HCT116 (cell line): ENCODE data around the gene MPIG6B.

Experiments used
- CTCF ChIP-seq, 3 experiments: fragments of 200-600 bp in 1 of 3; sonication (generic) in 1 of 3; IDR thresholded peaks in 2 of 3; conservative IDR thresholded peaks in 1 of 3; 2 replicates each; pipeline ENCODE4 v1.5.1; 2012 to 2017; ENCODE audit warnings: low read depth in 2 of 3, low read length in 2 of 3, antibody characterized with exemption in 1 of 3, borderline replicate concordance in 1 of 3, control low read depth in 1 of 3, mild to moderate bottlenecking in 1 of 3, mixed read lengths in 1 of 3, mixed run types in 1 of 3, moderate library complexity in 1 of 3; ENCODE audit not compliant: insufficient read depth in 1 of 3
- EGR1 ChIP-seq: IDR thresholded peaks from 2 replicates; pipeline ENCODE4 v1.6.1; 2012; ENCODE audit warnings: low read depth
- EZH2 ChIP-seq: fragments of 200-600 bp; sonication (generic); IDR thresholded peaks from 2 replicates; pipeline ENCODE4 v1.6.1; 2017; ENCODE audit warnings: antibody characterized with exemption, mixed run types
- EZH2phosphoT487 ChIP-seq: fragments of 200-600 bp; IDR thresholded peaks from 2 replicates; pipeline ENCODE4 v1.6.1; 2018; ENCODE audit warnings: antibody characterized with exemption, borderline replicate concordance
- POLR2AphosphoS5 ChIP-seq: IDR thresholded peaks from 2 replicates; pipeline ENCODE4 v1.6.1; 2011; ENCODE audit warnings: mild to moderate bottlenecking, low read depth, low read length, moderate library complexity
- ZNF274 ChIP-seq: fragments of 200-500 bp; sonication (Bioruptor generic); IDR thresholded peaks from 2 replicates; pipeline ENCODE4 v1.6.1; 2014; ENCODE audit warnings: mild to moderate bottlenecking, low read depth, low read length, inconsistent platforms

- no peak for TF ChIP-seq CTCF (IDR thresholded peaks at IDR 0.05 in 2 of 3, conservative IDR thresholded peaks at IDR 0.05 in 1 of 3; ENCODE audit: borderline replicate concordance in 1 of 3, insufficient read depth in 1 of 3, low read depth in 2 of 3, low read length in 2 of 3)
- TF ChIP-seq EZH2phosphoT487 = no peak
- TF ChIP-seq EZH2 = no peak
- TF ChIP-seq ZNF274 = no peak
- no peak for TF ChIP-seq POLR2AphosphoS5
- TF ChIP-seq EGR1 = no peak
Measured at GRCh38 chr6:31686483-31686882, 36.7 kb upstream of the MPIG6B start.
